ENCODE measurements around the gene SLC37A4. TPM values are rescaled to one million over a fixed set of nuclear protein-coding genes. Genes with fewer than 3 reads are reported as not detected.
"Not testable (repeated sequence)": the region's sequence is repeated elsewhere in the genome, so short reads cannot be mapped to it uniquely, and the experiment has no call there.

SLC37A4 gene
- total RNA-seq, 1 donor from 2014 or later, result 16.0 TPM

- Histone ChIP-seq H3K27ac (no peak overlapping the region), H3K4me3 (no peak overlapping the region), H3K4me1 (peaks cover 38% of the 10 kb centered on the region), H3K36me3 (peaks cover 0 to 5% of the 10 kb centered on the region in 2 donors), H3K27me3 (no peaks in the 10 kb centered on the region), H3K9me3 (no peaks in the 10 kb centered on the region)
- TF ChIP-seq POLR2AphosphoS5 (IDR thresholded peaks at IDR 0.05; ENCODE audit: insufficient read depth in 1 of 2, low read depth in 1 of 2), result no peak
- no peak for TF ChIP-seq CTCF (IDR thresholded peaks at IDR 0.05)
- TF ChIP-seq POLR2A (IDR thresholded peaks at IDR 0.05), result no peak
- intact Hi-C loops (cut with DNase I), result no loop called here
- DNase-seq (ENCODE audit: extremely low spot score in 2 of 2), result no peak
Measured at GRCh38 chr11:119065369-119065768, 34.7 kb upstream of the SLC37A4 start.

GRCh38 chr11:119062779-119063178 is 32.1 kb upstream of the SLC37A4 start:
- H3K4me3 ChIP-seq, result no peak overlapping the region
- peaks cover 29% of the 10 kb centered on the region for H3K4me1 ChIP-seq
- TF ChIP-seq CTCF (IDR thresholded peaks at IDR 0.05) (no peak), POLR2AphosphoS5 (IDR thresholded peaks at IDR 0.05; ENCODE audit: insufficient read depth in 1 of 2, low read depth in 1 of 2) (no peak), POLR2A (IDR thresholded peaks at IDR 0.05) (no peak)
- no peak overlapping the region for H3K27ac ChIP-seq
- H3K36me3 ChIP-seq, result no peaks in the 10 kb centered on the region
- DNase-seq (ENCODE audit: extremely low spot score in 2 of 2), result no peak
- H3K9me3 ChIP-seq, result no peaks in the 10 kb centered on the region
- intact Hi-C loops (cut with DNase I), result no loop called here
- H3K27me3 ChIP-seq, result no peaks in the 10 kb centered on the region

- intact Hi-C loops (cut with DNase I), result no loop called here
Measured at GRCh38 chr11:119061256-119061655, 30.6 kb upstream of the SLC37A4 start.

GRCh38 chr11:119059128-119059527 is 28.5 kb upstream of the SLC37A4 start:
- intact Hi-C loops (cut with DNase I); H3K4me3 ChIP-seq; H3K27me3 ChIP-seq; H3K27ac ChIP-seq; DNase-seq (ENCODE audit: extremely low spot score in 2 of 2); H3K9me3 ChIP-seq: not testable (repeated sequence)
- H3K4me1 ChIP-seq, result peaks cover 38% of the 10 kb centered on the region
- peaks cover 0 to 11% of the 10 kb centered on the region in 2 donors for H3K36me3 ChIP-seq

More at GRCh38 chr11:119061256-119061655, 30.6 kb upstream of the SLC37A4 start:
- H3K27me3 ChIP-seq, result no peaks in the 10 kb centered on the region
- peaks cover 27% of the 10 kb centered on the region for H3K4me1 ChIP-seq
- no peaks in the 10 kb centered on the region for H3K36me3 ChIP-seq
- no peak for DNase-seq (ENCODE audit: extremely low spot score in 2 of 2)
- no peak overlapping the region for H3K4me3 ChIP-seq
- no peaks in the 10 kb centered on the region for H3K9me3 ChIP-seq
- no peak overlapping the region for H3K27ac ChIP-seq
- TF ChIP-seq POLR2AphosphoS5 (IDR thresholded peaks at IDR 0.05; ENCODE audit: insufficient read depth in 1 of 2, low read depth in 1 of 2) (no peak), POLR2A (IDR thresholded peaks at IDR 0.05) (no peak), CTCF (IDR thresholded peaks at IDR 0.05) (no peak)

GRCh38 chr11:119057000-119057769 is 26.5 kb upstream of the SLC37A4 start, which contains the start of gene HYOU1:
TSS of gene HYOU1 (minus strand) at chr11:119057205. CDS start at chr11:119056160, 1,045 bp downstream.
- Histone ChIP-seq H3K27ac (peak within 1 kb of the TSS; percentile 72), H3K4me1 (peaks cover 28% of the 10 kb centered on the region), H3K27me3 (no peaks in the 10 kb centered on the region), H3K9me3 (no peaks in the 10 kb centered on the region), H3K4me3 (peak within 1 kb of the TSS; percentile 83 to 88), H3K36me3 (peaks cover 0 to 30% of the 10 kb centered on the region in 2 donors)
- DNase-seq (ENCODE audit: extremely low spot score in 2 of 2), result peak in 1 of 2 donors; percentile 97
- intact Hi-C loops (cut with DNase I), result no loop called here
- TF ChIP-seq CTCF (IDR thresholded peaks at IDR 0.05), result no peak
- TF ChIP-seq POLR2A (IDR thresholded peaks at IDR 0.05), result peak in 1 of 2 donors; percentile 79
- peak; percentile 65 to 81 for TF ChIP-seq POLR2AphosphoS5 (IDR thresholded peaks at IDR 0.05; ENCODE audit: insufficient read depth in 1 of 2, low read depth in 1 of 2)
